ENCODE data around the gene NUDCD3.

DNA sequence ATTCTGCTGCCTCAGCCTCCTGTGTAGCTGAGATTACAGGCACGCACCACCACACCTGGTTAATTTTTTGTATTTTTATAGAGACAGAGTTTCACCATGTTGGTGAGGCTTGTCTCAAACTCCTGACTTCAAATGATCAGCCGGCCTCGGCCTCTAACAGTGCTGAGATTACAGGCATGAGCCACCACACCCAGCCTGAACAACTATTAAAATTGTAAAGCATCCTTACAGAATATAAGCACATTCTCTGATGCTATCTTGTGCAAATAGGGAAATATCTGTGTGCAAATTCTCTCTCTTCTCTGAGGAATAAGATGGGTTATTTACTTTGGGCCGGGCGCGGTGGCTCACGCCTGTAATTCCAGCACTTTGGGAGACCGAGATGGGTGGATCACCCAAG, 12.5 kb downstream of the NUDCD3 start:
- TF ChIP-seq CTCF (IDR thresholded peaks at IDR 0.05) (no peak), ZFX (IDR thresholded peaks at IDR 0.05; ENCODE audit: borderline replicate concordance) (no peak)
